ENCODE measurements around the gene AVP. TPM values are rescaled to one million over a fixed set of nuclear protein-coding genes. Genes with fewer than 3 reads are reported as not detected.
"Not testable (repeated sequence)": the region's sequence is repeated elsewhere in the genome, so short reads cannot be mapped to it uniquely, and the experiment has no call there.

AVP gene, protein sequence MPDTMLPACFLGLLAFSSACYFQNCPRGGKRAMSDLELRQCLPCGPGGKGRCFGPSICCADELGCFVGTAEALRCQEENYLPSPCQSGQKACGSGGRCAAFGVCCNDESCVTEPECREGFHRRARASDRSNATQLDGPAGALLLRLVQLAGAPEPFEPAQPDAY
- not detected for total RNA-seq

DNA sequence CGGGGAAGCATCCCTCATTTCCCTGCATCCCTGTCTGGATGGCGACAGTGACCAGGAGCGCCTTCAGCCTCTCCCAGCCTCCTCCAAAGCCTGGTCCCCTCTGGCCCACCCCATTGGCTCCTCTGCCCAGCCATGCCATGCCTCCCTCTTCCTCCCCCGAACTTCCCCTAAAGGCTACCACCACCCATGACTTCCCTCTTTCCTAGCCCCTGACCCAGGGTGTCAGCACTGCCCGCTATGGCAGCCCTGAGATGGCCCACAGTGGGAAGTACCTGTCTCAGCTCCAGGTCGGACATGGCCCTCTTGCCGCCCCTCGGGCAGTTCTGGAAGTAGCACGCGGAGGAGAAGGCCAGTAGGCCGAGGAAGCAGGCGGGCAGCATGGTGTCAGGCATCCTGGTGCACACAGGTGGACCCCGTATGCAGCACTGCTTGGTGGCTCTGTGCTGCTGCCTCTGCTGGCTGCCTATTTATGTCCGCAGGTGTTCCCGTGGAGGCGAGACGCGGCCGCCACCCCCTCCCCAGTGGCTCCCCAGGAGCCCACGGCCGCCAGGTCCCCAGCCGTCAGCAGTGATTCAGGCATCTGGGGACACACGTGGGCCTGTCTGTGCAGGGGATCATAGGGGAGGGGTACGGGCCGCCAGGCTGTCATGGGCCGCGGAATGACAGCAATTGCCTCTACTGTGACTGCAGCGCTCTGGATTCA is at the start of gene AVP:
Gene AVP, minus strand, starts transcription at position 442 of the 703 bp plus-strand sequence. Its CDS starts 50 bp downstream, at position 392.
- peaks cover 42 to 47% of the 10 kb centered on the region in 2 donors for H3K27me3 Mint-ChIP-seq
- H3K4me3 Mint-ChIP-seq = peak within 1 kb of the TSS; percentile 38
- H3K27ac Mint-ChIP-seq = no peak within 1 kb of the TSS
- no peaks in the 10 kb centered on the region for H3K36me3 Mint-ChIP-seq
- H3K9me3 Mint-ChIP-seq = no peaks in the 10 kb centered on the region
- no peak for ATAC-seq
- peaks cover 0 to 4% of the 10 kb centered on the region in 2 donors for H3K4me1 Mint-ChIP-seq (ENCODE audit: low read depth in 2 of 2)
- no peak for DNase-seq (ENCODE audit: low spot score)

DNA sequence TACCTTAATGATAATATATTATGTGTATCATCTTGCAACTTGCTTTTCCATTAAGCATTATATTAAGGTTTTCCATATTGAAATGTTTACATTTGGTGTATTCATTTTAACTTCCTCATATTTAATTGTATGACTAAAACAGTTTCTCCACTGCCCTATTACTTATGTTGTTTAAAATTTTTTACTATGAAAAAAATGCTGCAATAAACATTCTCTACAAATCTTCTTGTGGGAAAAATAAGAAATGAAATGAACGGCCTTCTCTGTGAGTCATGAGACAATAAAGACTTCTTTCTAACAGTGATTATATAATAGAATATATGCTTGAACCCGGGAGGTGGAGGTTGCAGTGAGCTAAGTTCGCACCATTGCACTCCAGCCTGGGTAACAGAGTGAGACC is 49.6 kb upstream of the AVP start:
- Mint-ChIP-seq H3K36me3 (no peaks in the 10 kb centered on the region), H3K27ac (no peak overlapping the region), H3K9me3 (no peaks in the 10 kb centered on the region), H3K4me1 (ENCODE audit: low read depth in 2 of 2) (peaks cover 0 to 5% of the 10 kb centered on the region in 2 donors), H3K4me3 (no peak overlapping the region), H3K27me3 (no peaks in the 10 kb centered on the region)
- no peak for DNase-seq (ENCODE audit: low spot score)
- ATAC-seq = no peak

DNA sequence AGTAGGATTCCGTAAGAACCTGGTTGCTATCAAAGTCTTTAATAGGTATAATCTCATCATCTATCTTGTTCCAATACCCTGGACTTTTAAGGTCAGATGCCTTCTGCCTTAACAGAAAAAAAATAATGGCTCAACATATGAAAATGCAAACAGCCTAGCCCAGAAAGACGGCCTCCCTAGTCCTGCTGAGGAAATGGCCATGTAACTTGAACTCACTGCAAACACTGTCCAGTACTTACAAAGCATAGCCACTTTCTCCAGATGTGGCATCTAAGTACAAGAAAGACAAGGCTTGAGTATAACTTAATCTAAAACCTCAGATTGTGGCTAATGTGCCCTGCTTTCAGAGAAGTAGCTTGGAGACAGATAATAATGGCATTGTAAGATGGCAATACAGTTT is 48.6 kb upstream of the AVP start:
- Mint-ChIP-seq H3K4me1 (ENCODE audit: low read depth in 2 of 2) (peaks cover 0 to 6% of the 10 kb centered on the region in 2 donors), H3K9me3 (no peaks in the 10 kb centered on the region), H3K27me3 (no peaks in the 10 kb centered on the region), H3K36me3 (no peaks in the 10 kb centered on the region), H3K4me3 (no peak overlapping the region), H3K27ac (no peak overlapping the region)
- no peak for ATAC-seq
- no peak for DNase-seq (ENCODE audit: low spot score)

DNA sequence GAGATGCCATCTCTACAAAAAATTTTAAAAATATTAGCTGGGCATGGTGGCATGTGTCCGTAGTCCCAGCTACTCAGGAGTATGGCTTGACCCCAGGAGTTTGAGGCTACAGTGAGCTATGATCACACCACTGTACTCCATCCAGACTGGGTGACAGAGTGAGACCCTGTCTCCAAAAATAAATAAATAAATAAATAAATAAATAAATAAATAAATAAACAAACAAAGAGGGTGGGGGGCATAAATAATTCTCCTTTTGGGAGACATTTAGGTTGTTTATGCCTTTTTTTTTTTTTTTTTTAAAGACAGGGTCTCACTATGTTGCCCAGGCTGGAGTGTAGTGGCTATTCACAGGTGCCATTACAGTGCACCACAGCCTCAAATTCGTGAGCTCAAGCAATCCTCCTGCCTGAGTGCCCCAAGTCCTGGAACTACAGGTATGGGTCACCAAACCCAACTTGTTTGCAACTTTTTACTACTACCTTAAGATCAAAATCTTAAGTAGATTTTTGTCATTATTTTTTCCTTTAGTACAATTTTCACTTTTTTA is 45.6 kb upstream of the AVP start:
- H3K4me3 Mint-ChIP-seq = no peak overlapping the region
- H3K27ac Mint-ChIP-seq = no peak overlapping the region
- H3K4me1 Mint-ChIP-seq (ENCODE audit: low read depth in 2 of 2) = peaks cover 0 to 6% of the 10 kb centered on the region in 2 donors
- H3K27me3 Mint-ChIP-seq = no peaks in the 10 kb centered on the region
- ATAC-seq (no peak), DNase-seq (ENCODE audit: low spot score) (no peak)
- H3K9me3 Mint-ChIP-seq = no peaks in the 10 kb centered on the region
- H3K36me3 Mint-ChIP-seq = no peaks in the 10 kb centered on the region

DNA sequence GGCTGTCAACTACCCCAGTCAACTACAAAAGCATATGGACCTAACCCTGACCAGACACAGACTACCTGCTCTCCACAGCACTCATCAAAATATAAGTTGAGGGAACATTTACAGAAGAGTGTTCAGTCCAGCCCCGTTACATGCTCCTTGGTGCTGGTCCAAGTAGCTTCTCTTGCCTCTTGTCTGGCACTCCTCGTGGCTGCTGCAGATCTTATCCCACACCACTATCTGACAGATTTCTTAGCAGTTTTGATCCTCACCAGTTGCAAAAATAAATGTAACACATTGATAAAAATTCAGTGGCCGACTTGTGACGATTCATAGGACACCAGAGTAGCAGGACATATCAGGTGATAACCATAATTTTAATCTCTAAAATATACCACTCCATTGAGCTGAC is 44.6 kb upstream of the AVP start:
- H3K36me3 Mint-ChIP-seq = no peaks in the 10 kb centered on the region
- no peaks in the 10 kb centered on the region for H3K27me3 Mint-ChIP-seq
- ATAC-seq = no peak
- H3K9me3 Mint-ChIP-seq = no peaks in the 10 kb centered on the region
- peaks cover 0 to 6% of the 10 kb centered on the region in 2 donors for H3K4me1 Mint-ChIP-seq (ENCODE audit: low read depth in 2 of 2)
- no peak overlapping the region for H3K4me3 Mint-ChIP-seq
- DNase-seq (ENCODE audit: low spot score) = no peak
- no peak overlapping the region for H3K27ac Mint-ChIP-seq

DNA sequence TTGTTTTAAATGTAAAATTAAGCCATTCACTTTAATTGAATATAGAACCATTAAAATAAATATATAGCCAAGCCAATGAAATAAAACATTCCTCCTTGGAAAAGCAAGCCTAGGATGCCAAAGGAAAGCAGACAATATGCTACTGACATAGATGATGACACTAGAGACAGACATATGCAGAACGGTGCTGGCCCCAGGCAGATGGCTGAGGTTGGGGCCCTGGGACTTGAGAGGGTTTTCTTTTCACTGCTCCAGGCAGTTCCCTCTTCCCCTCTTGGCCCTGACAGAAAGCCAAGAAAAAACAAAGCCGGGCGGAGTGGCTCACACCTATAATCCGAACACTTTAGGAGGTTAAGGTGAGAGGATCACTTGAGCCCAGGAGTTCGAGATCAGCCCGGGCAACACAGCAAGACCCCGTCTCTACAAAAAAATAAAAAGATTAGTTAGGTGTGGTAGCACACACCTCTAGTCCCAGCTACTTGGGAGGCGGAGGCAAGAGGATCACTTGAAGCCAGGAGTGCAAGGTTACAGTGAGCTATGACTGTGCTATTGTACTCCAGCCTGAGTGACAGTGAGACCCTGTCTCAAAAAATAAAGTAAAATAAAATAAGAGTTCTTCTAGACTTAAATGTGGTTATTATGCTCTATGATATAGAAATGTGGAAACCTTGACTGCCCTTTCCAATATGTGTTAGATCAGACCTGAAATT is 43.9 kb upstream of the AVP start:
- no peaks in the 10 kb centered on the region for H3K27me3 Mint-ChIP-seq
- no peak overlapping the region for H3K27ac Mint-ChIP-seq
- peaks cover 3% of the 10 kb centered on the region for H3K36me3 Mint-ChIP-seq
- no peak for DNase-seq (ENCODE audit: low spot score)
- H3K9me3 Mint-ChIP-seq = no peaks in the 10 kb centered on the region
- H3K4me1 Mint-ChIP-seq (ENCODE audit: low read depth in 2 of 2) = peaks cover 2 to 8% of the 10 kb centered on the region in 2 donors
- H3K4me3 Mint-ChIP-seq = no peak overlapping the region
- no peak for ATAC-seq

DNA sequence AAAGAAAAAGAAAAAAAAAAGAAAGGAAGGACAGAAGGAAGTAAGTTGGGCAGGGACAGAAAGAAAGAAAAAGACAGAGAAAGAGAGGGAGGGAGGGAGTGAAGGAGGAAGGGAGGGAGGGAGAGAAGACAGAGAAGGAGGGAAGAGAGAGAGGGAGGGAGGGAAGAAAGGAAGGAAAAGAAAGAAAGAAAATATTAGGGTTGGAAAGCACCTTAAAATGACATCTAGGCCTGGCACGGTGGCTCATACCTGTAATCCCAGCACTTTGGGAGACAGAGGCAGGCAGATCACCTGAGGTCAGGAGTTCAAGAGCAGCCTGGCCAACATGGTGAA is 42.0 kb upstream of the AVP start:
- H3K36me3 Mint-ChIP-seq = peaks cover 5% of the 10 kb centered on the region
- no peaks in the 10 kb centered on the region for H3K27me3 Mint-ChIP-seq
- no peaks in the 10 kb centered on the region for H3K9me3 Mint-ChIP-seq
- H3K27ac Mint-ChIP-seq = no peak overlapping the region
- ATAC-seq = no peak
- peaks cover 4 to 13% of the 10 kb centered on the region in 2 donors for H3K4me1 Mint-ChIP-seq (ENCODE audit: low read depth in 2 of 2)
- no peak overlapping the region for H3K4me3 Mint-ChIP-seq
- DNase-seq (ENCODE audit: low spot score) = no peak

DNA sequence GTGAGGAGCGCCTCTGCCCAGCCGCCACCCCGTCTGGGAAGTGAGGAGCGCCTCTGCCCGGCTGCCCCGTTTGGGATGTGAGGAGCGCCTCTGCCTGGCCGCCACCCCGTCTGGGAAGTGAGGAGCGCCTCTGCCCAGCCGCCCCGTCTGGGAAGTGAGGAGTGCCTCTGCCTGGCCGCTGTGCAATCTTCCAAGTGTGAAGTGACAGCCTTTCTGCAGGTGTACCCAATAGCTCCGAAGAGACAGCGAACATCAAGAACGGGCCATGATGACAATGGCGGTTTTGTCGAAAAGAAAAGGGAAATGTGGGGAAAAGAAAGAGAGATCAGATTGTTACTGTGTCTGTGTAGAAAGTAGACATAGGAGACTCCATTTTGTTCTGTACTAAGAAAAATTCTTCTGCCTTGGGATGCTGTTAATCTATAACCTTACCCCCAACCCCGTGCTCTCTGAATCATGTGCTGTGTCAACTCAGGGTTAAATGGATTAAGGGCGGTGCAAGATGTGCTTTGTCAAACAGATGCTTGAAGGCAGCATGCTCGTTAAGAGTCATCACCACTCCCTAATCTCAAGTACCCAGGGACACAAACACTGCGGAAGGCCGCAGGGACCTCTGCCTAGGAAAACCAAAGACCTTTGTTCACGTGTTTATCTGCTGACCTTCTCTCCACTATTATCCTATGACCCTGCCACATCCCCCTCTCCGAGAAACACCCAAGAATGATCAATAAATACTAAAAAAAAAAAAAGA is 41.4 kb upstream of the AVP start:
- H3K27ac Mint-ChIP-seq; ATAC-seq; DNase-seq (ENCODE audit: low spot score); H3K27me3 Mint-ChIP-seq; H3K36me3 Mint-ChIP-seq; H3K4me3 Mint-ChIP-seq; H3K9me3 Mint-ChIP-seq: not testable (repeated sequence)
- H3K4me1 Mint-ChIP-seq (ENCODE audit: low read depth in 2 of 2) = peaks cover 6 to 13% of the 10 kb centered on the region in 2 donors

DNA sequence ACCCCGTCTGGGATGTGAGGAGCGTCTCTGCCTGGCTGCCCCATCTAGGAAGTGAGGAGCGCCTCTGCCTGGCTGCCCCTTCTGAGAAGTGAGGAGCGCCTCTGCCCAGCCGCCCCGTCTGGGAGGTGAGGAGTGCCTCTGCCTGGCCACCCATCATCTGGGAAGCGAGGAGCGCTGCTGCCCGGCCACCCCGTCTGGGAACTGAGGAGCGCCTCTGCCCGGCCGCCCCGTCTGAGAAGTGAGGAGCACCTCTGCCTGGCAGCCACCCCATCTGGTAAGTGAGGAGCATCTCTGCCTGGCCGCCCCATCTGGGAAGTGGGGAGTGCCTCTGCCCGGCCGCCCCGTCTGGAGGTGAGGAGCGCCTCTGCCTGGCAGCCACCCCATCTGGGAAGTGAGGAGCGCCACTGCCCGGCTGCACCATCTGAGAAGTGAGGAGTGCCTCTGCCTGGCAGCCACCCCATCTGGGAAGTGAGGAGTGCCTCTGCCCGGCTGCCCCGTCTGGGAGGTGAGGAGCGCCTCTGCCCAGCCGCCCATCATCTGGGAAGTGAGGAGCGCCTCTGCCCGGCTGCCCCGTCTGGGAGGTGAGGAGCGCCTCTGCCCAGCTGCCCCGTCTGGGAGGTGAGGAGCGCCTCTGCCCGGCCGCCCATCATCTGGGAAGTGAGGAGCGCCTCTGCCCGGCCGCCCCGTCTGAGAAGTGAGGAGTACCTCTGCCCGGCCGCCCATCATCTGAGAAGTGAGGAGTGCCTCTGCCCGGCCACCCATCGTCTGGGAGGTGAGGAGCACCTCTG is 40.4 kb upstream of the AVP start:
- H3K27ac Mint-ChIP-seq; ATAC-seq; DNase-seq (ENCODE audit: low spot score); H3K27me3 Mint-ChIP-seq; H3K4me3 Mint-ChIP-seq; H3K9me3 Mint-ChIP-seq: not testable (repeated sequence)
- Mint-ChIP-seq H3K4me1 (ENCODE audit: low read depth in 2 of 2) (peaks cover 9 to 13% of the 10 kb centered on the region in 2 donors), H3K36me3 (peaks cover 11% of the 10 kb centered on the region)

DNA sequence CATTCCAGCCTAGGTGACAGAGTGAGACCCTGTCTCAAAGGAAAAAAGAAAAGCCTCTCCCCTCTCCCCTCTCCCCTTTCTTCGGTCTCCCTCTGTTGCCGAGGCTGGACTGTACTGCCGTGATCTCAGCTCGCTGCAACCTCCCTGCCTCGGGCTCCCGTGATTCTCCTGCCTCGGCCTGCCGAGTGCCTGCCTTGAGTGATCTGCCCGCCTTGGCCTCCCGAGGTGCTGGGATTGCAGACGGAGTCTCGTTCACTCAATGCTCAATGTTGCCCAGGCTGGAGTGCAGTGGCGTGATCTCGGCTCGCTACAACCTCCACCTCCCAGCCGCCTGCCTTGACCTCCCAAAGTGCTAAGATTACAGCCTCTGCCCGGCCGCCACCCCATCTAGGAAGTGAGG is 39.6 kb upstream of the AVP start:
- H3K27ac Mint-ChIP-seq; H3K4me3 Mint-ChIP-seq; DNase-seq (ENCODE audit: low spot score); H3K9me3 Mint-ChIP-seq; ATAC-seq; H3K27me3 Mint-ChIP-seq: not testable (repeated sequence)
- H3K4me1 Mint-ChIP-seq (ENCODE audit: low read depth in 2 of 2) = peaks cover 9 to 12% of the 10 kb centered on the region in 2 donors
- peaks cover 11% of the 10 kb centered on the region for H3K36me3 Mint-ChIP-seq

DNA sequence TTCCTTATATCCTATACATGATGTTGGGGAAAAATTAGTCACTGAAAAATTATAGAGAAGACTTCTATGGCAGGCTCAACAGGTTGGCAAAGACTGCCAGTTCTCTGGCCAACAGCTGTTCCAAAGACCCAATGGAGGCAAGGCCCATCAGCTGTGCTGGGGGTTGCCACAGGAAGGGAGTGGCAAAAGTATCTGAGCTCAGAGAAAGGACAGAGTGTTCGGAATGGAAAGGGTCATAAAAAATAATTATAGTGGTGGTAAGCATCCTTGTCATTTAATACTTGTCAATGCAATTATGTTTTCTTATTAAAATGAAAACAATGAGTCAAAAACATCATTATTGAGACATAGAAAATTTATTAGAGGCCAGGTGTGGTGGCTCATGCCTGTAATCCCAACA is 39.0 kb upstream of the AVP start:
- Mint-ChIP-seq H3K9me3 (no peaks in the 10 kb centered on the region), H3K4me1 (ENCODE audit: low read depth in 2 of 2) (peaks cover 8 to 9% of the 10 kb centered on the region in 2 donors), H3K4me3 (no peak overlapping the region), H3K27ac (peak overlapping the region; percentile 19 to 47), H3K36me3 (peaks cover 11% of the 10 kb centered on the region), H3K27me3 (no peaks in the 10 kb centered on the region)
- ATAC-seq (no peak), DNase-seq (ENCODE audit: low spot score) (no peak)

DNA sequence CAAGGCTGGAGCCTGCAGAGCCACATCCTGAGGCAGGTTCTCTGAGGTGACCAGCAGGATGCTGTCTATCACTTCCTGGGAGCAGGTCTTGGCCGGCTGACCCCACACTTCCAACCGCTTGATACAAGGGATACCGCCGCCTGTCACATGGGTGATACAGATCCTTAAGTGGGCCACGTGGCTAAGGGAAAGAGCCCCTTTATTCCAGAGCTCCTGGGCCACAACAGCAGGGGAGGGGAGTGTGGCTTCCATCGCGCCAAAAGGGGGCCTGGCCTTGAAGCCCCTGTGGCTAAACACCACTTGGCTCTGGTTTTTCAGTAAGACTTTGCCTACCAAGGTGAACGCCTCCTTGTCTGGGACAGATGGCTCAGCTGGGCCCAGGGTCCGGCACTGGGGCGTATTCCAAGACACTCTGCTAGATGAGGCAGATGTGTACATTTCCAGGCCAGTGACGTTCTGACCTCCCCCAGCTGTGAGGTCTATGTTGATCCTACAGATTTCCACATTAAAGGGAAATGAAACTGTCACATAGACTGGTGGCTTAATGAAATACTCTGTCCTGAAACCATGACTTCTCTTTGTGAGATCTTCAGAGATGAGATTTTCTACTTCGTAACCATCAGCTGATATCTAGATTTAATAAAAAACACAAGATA is 37.6 kb upstream of the AVP start:
- Mint-ChIP-seq H3K4me3 (no peak overlapping the region), H3K4me1 (ENCODE audit: low read depth in 2 of 2) (peaks cover 8 to 9% of the 10 kb centered on the region in 2 donors), H3K36me3 (peaks cover 11% of the 10 kb centered on the region), H3K27ac (no peak overlapping the region), H3K9me3 (no peaks in the 10 kb centered on the region), H3K27me3 (no peaks in the 10 kb centered on the region)
- ATAC-seq = no peak
- no peak for DNase-seq (ENCODE audit: low spot score)
